Lower leg skin (tissue), 3 donors: ENCODE results near the gene IL27RA.
"Not testable (repeated sequence)": the region's sequence is repeated elsewhere in the genome, so short reads cannot be mapped to it uniquely, and the experiment has no call there.

ENCODE experiments used
- POLR2A ChIP-seq, 2 donors: fragments of 450-650 bp; IDR thresholded peaks; one replicate each; pipeline ENCODE4 v1.6.1; 2016 to 2017; ENCODE audit warnings: antibody characterized with exemption in 2 of 2, mild to moderate bottlenecking in 1 of 2, moderate library complexity in 1 of 2
- TF ChIP-seq, protein P1 (sequence below), 3 donors: fragments of 450-650 bp; IDR thresholded peaks; one replicate each; pipeline ENCODE4 v1.5.1; 2016; ENCODE audit warnings: antibody characterized with exemption in 3 of 3, mild to moderate bottlenecking in 3 of 3, moderate library complexity in 2 of 3

DNA sequence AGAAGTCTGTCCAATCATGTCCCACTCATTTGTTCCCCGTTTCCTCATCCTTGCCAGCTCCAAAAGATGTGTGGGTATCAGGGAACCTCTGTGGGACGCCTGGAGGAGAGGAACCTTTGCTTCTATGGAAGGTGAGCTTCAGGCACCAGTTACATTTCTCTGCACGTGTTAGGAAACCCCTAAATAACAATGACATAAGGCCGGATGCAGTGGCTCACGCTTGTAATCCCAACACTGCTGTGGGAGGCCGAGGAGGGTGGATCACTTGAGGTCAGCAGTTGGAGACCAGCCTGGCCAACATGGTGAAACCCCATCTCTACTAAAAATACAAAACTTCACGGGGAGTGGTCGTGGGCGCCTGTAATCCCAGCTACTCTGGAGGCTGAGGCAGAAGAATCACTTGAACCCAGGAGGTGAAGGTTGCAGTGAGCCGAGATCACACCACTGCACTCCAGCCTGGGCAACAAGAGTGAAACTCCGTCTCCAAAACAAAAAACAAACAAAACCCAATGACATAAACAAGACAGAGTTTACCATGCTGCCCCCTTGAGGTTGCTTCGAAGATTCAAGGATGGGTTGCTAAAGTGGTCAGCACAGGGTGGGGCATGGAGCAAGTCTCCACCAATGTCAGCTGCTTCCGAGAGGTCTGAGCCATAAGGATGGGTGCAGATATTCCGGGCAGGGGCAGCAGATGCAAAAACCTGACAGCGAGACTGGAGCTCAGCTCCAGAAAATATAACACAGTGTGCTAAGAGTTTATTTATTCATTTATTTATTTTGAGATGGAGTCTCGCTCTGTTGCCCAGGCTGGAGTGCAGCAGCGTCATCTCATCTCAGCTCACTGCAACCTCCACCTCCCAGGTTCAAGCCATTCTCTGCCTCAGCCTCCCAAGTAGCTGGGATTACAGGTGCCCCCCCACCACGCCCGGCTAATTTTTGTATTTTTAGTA is 11.4 kb downstream of the IL27RA start:
- TF ChIP-seq, protein P1, sequence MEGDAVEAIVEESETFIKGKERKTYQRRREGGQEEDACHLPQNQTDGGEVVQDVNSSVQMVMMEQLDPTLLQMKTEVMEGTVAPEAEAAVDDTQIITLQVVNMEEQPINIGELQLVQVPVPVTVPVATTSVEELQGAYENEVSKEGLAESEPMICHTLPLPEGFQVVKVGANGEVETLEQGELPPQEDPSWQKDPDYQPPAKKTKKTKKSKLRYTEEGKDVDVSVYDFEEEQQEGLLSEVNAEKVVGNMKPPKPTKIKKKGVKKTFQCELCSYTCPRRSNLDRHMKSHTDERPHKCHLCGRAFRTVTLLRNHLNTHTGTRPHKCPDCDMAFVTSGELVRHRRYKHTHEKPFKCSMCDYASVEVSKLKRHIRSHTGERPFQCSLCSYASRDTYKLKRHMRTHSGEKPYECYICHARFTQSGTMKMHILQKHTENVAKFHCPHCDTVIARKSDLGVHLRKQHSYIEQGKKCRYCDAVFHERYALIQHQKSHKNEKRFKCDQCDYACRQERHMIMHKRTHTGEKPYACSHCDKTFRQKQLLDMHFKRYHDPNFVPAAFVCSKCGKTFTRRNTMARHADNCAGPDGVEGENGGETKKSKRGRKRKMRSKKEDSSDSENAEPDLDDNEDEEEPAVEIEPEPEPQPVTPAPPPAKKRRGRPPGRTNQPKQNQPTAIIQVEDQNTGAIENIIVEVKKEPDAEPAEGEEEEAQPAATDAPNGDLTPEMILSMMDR (IDR thresholded peaks at IDR 0.05), result peak in 1 of 3 donors; percentile 38
- TF ChIP-seq POLR2A (IDR thresholded peaks at IDR 0.05), result not testable (repeated sequence)
